Peyer's patch (tissue), 4 donors: ENCODE data around the gene MYLK. TPM values are rescaled to one million over a fixed set of nuclear protein-coding genes. Genes with fewer than 3 reads are reported as not detected.
A peak's percentile ranks its signal among the peaks of the same experiment; 100 is the strongest.

Experiments used
- DNase-seq, 3 donors: peaks; one replicate each; pipeline ENCODE4 v3.0.0-alpha.2; 2017 to 2019
- H3K27ac ChIP-seq, 4 donors: fragments of 200-600 bp; sonication (generic); one replicate each; pipeline ENCODE4 v1.5.1; 2016 to 2019
- H3K27me3 ChIP-seq, 2 donors: fragments of 200-600 bp; sonication (generic); one replicate each; pipeline ENCODE4 v1.5.1; 2019
- H3K36me3 ChIP-seq, 3 donors: fragments of 200-600 bp; sonication (generic); one replicate each; pipeline ENCODE4 v1.5.1; 2016 to 2019
- H3K4me1 ChIP-seq, 4 donors: fragments of 200-600 bp; sonication (generic); one replicate each; pipeline ENCODE4 v1.5.1; 2016 to 2019
- H3K4me3 ChIP-seq, 4 donors: fragments of 200-600 bp; sonication (generic); 1 replicate in 3 of 4; 2 replicates in 1 of 4; pipeline ENCODE4 v1.5.1; 2016 to 2019; ENCODE audit warnings: mild to moderate bottlenecking in 1 of 4
- H3K9me3 ChIP-seq, 4 donors: fragments of 200-600 bp; sonication (generic); one replicate each; pipeline ENCODE4 v1.5.1; 2016 to 2019; ENCODE audit warnings: mild to moderate bottlenecking in 1 of 4
- POLR2A ChIP-seq, 2 donors: fragments of 450-650 bp; IDR thresholded peaks; one replicate each; pipeline ENCODE4 v1.5.1; 2017; ENCODE audit warnings: antibody characterized with exemption in 2 of 2, mild to moderate bottlenecking in 2 of 2, moderate library complexity in 2 of 2
- total RNA-seq, 4 donors: library from RNA; depleted of rRNA; stranded (reverse); fragments of >200 nt; gene quantifications; one replicate each; pipeline ENCODE4 v1.1.0, GENCODE V29; 2016
- TF ChIP-seq, protein P1 (sequence below), 6 experiments: fragments of 450-650 bp in 4 of 6; fragments of 200-600 bp in 2 of 6; sonication (generic) in 1 of 6; IDR thresholded peaks; one replicate each; pipeline ENCODE4 v1.5.1; 2017 to 2019; ENCODE audit warnings: antibody characterized with exemption in 6 of 6, mild to moderate bottlenecking in 3 of 6, moderate library complexity in 1 of 6

Gene MYLK
- total RNA-seq, 4 donors from 2014 or later: 81.3 to 117 (median 94.1) TPM

DNA sequence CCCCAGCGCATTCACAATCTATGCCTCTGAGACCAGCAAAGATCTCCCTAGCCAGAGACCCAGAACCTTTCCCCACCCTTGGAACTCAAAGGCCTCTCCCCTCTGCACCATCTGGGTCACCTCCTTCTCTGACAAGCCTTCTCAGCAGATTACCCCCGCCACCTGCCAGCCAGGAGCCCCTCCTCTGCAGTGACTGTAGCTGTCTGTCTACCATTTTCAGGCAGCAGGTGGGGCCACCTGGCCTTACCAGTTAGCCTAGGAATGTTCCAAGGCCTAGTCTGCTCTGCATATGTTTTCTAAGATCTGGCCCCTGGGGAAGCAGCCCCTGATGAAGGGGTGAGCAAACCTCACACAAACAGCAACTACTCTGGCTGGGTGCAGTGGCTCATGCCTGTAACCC, 2.4 kb downstream of the MYLK start:
- no peak overlapping the region for H3K27ac ChIP-seq
- H3K36me3 ChIP-seq: no peaks in the 10 kb centered on the region
- no peaks in the 10 kb centered on the region for H3K9me3 ChIP-seq
- H3K4me1 ChIP-seq: peaks cover 0 to 7% (median 0%) of the 10 kb centered on the region in 4 donors
- no peaks in the 10 kb centered on the region for H3K27me3 ChIP-seq
- no peak for DNase-seq
- H3K4me3 ChIP-seq: no peak overlapping the region
- TF ChIP-seq, protein P1, sequence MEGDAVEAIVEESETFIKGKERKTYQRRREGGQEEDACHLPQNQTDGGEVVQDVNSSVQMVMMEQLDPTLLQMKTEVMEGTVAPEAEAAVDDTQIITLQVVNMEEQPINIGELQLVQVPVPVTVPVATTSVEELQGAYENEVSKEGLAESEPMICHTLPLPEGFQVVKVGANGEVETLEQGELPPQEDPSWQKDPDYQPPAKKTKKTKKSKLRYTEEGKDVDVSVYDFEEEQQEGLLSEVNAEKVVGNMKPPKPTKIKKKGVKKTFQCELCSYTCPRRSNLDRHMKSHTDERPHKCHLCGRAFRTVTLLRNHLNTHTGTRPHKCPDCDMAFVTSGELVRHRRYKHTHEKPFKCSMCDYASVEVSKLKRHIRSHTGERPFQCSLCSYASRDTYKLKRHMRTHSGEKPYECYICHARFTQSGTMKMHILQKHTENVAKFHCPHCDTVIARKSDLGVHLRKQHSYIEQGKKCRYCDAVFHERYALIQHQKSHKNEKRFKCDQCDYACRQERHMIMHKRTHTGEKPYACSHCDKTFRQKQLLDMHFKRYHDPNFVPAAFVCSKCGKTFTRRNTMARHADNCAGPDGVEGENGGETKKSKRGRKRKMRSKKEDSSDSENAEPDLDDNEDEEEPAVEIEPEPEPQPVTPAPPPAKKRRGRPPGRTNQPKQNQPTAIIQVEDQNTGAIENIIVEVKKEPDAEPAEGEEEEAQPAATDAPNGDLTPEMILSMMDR (IDR thresholded peaks at IDR 0.05): no peak
- no peak for TF ChIP-seq POLR2A (IDR thresholded peaks at IDR 0.05)

DNA sequence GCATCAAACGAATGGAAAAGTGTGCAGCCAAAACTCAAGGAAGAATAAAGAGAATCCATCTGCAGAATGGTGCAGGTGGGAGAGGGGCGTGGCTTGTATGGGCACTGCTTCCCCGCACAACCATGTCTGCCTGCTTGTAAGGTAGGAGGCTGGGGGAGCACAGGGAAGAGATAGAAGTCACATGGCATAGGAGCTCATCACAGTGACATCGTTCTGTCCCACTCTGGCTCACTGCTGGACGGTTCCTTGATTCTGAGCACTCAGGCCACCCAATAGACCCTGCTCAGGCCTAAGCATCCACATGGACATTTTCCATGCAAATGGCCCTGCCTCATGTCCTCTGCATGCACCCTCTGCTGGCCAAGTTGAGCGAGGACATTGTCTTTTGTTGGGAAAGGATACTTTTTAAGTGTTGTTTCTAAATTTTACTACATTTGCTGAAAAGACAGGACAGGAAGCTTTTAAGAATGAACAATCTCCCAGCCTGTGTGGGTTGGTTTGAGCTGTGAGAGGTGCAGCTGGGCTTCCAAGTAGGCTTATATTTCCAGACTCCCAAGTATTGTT, 3.1 kb downstream of the MYLK start:
- TF ChIP-seq, protein P1 (IDR thresholded peaks at IDR 0.05): peak in 3 of 6 experiments; percentile 30 to 42 (median 36)
- no peak for TF ChIP-seq POLR2A (IDR thresholded peaks at IDR 0.05)
- no peaks in the 10 kb centered on the region for H3K9me3 ChIP-seq
- DNase-seq: no peak
- H3K27ac ChIP-seq: no peak overlapping the region
- H3K4me3 ChIP-seq: no peak overlapping the region
- no peaks in the 10 kb centered on the region for H3K36me3 ChIP-seq
- H3K4me1 ChIP-seq: peaks cover 0 to 7% (median 0%) of the 10 kb centered on the region in 4 donors
- H3K27me3 ChIP-seq: no peaks in the 10 kb centered on the region

DNA sequence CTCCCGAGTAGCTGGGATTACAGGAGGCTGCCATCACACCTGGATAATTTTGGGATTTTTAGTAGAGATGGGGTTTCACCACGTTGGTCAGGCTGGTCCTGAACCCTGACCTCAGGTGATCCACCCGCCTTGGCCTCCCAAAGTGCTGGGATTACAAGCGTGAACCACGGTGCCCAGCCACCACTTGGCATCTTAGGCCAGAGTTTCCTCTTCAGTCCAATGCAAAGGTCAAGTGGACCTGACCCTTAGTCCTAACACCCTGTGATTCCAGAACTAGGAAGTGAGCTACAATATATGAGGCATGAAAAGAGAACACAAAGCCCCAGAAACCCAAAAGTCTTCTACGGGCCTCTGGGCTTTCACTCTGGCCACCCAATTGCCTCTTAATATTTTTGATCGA, 5.3 kb downstream of the MYLK start:
- H3K27ac ChIP-seq: no peak overlapping the region
- TF ChIP-seq, protein P1 (IDR thresholded peaks at IDR 0.05): no peak
- TF ChIP-seq POLR2A (IDR thresholded peaks at IDR 0.05): no peak
- H3K4me3 ChIP-seq: no peak overlapping the region
- peaks cover 0 to 4% (median 0%) of the 10 kb centered on the region in 4 donors for H3K4me1 ChIP-seq
- H3K36me3 ChIP-seq: no peaks in the 10 kb centered on the region
- H3K9me3 ChIP-seq: no peaks in the 10 kb centered on the region
- DNase-seq: no peak
- H3K27me3 ChIP-seq: no peaks in the 10 kb centered on the region

DNA sequence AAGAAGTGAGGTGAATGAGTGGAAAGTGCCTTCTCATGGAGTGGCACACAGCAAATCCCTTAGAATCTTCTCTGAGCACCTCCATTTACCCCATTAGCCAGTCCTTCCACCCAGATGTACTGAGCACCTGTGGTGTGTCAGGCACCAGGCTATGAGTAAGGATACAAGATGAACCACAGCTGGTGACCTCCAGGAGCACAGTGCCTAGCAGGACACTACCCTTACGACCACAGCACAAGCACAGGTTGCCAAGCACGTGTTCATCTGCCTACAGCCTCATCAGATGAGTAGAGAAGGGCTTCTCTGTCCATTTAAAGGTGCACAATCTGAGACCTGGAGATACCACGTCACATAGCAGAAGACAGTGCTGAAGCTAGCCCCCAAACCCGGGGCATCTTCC, 6.2 kb downstream of the MYLK start:
- TF ChIP-seq, protein P1 (IDR thresholded peaks at IDR 0.05): no peak
- no peak for TF ChIP-seq POLR2A (IDR thresholded peaks at IDR 0.05)
- DNase-seq: no peak
- Histone ChIP-seq H3K9me3 (no peaks in the 10 kb centered on the region), H3K27me3 (no peaks in the 10 kb centered on the region), H3K4me3 (no peak overlapping the region), H3K27ac (no peak overlapping the region), H3K36me3 (no peaks in the 10 kb centered on the region), H3K4me1 (no peaks in the 10 kb centered on the region)

DNA sequence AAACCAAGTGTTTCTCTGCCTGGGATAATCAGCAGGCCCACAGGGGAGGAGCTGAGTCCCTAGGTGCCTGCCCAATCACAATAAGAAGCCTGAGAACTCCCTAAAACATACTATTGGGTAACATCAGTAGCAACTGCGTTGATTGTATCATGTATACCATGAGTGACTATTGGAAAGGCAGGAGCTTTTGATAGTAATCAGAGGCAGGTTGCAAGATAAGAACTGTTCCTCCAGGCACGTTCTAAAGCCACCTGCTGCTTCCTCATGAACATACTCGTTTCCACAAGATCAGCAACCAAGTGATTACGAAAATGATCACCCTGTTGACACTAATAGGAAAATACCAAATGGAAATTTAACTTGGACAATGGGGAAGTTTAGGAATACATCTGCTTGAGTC, 6.7 kb downstream of the MYLK start:
- no peaks in the 10 kb centered on the region for H3K36me3 ChIP-seq
- no peaks in the 10 kb centered on the region for H3K9me3 ChIP-seq
- H3K27ac ChIP-seq: no peak overlapping the region
- TF ChIP-seq POLR2A (IDR thresholded peaks at IDR 0.05): no peak
- TF ChIP-seq, protein P1 (IDR thresholded peaks at IDR 0.05): no peak
- no peaks in the 10 kb centered on the region for H3K27me3 ChIP-seq
- DNase-seq: no peak
- H3K4me1 ChIP-seq: no peaks in the 10 kb centered on the region
- no peak overlapping the region for H3K4me3 ChIP-seq

DNA sequence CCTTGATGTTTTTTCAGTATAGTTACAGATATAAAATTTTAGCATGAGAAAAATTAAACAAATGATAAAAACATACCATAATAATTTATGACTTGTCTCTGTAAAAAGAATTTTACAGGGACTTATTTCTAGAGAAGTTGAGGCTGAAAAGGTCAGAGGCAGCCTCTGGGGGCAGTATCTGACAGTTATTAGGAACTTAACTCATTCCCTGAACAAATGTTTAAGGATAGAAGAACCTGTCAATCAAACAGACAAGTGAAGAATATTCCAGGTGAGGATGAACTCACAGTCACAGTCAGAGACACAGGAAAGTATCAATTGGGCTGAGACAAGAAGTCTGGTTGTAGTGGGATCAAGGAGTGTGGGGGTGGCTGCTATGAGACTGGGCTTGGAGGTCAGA, 7.3 kb downstream of the MYLK start:
- H3K36me3 ChIP-seq: no peaks in the 10 kb centered on the region
- TF ChIP-seq, protein P1 (IDR thresholded peaks at IDR 0.05): peak in 1 of 6 experiments; percentile 17
- TF ChIP-seq POLR2A (IDR thresholded peaks at IDR 0.05): no peak

More for the DNA sequence above, 7.3 kb downstream of the MYLK start:
- no peak overlapping the region for H3K27ac ChIP-seq
- no peaks in the 10 kb centered on the region for H3K9me3 ChIP-seq
- no peaks in the 10 kb centered on the region for H3K4me1 ChIP-seq
- no peak for DNase-seq
- H3K4me3 ChIP-seq: no peak overlapping the region
- no peaks in the 10 kb centered on the region for H3K27me3 ChIP-seq
